Motor neuron (in vitro differentiated cells): ENCODE results near the gene SAP30. TPM values are rescaled to one million over a fixed set of nuclear protein-coding genes. Genes with fewer than 3 reads are reported as not detected.
A peak's percentile ranks its signal among the peaks of the same experiment; 100 is the strongest.

ENCODE experiments used
- ATAC-seq, 8 experiments: fragments of 200-7000 bp; cut with Tn5 transposase; replicated peaks in 6 of 8; 2 replicates each; pipeline ENCODE4 v1.8.0; 2021; ENCODE audit warnings: mild to moderate bottlenecking in 8 of 8, moderate library complexity in 8 of 8
- H3K27ac ChIP-seq, 2 donors: fragments of 250-450 bp; sonication (Bioruptor Pico); 2 replicates each; pipeline ENCODE4 v1.9.0; 2021; ENCODE audit warnings: antibody characterized with exemption in 2 of 2, mild to moderate bottlenecking in 2 of 2, moderate library complexity in 1 of 2
- H3K4me1 ChIP-seq, 2 donors: fragments of 250-450 bp; sonication (Bioruptor Pico); replicated peaks in 1 of 2; 2 replicates each; pipeline ENCODE4 v1.6.1; 2021; ENCODE audit warnings: antibody characterized with exemption in 2 of 2, mild to moderate bottlenecking in 2 of 2, moderate library complexity in 1 of 2
- H3K4me3 ChIP-seq, 5 donors: fragments of 250-450 bp; sonication (Bioruptor Pico); 2 replicates each; pipeline ENCODE4 v1.9.0; 2021; ENCODE audit warnings: antibody characterized with exemption in 5 of 5, mild to moderate bottlenecking in 5 of 5, moderate library complexity in 4 of 5
- WGBS, 10 experiments: fragments of 450-650 bp; shearing (Covaris generic); methylation state at CpG; one replicate each; pipeline ENCODE4 v1.0.0; 2022; 5-methylcytosine and 5-hydroxymethylcytosine counted together
- in situ Hi-C, 9 experiments: fragments of 400-800 bp; cut with MboI; loops; one replicate each; pipeline ENCODE4 v1.15.0; 2021; ENCODE audit warnings: low sequenced_read_pairs in 9 of 9, low pct_unique_long_range_greater_than_20kb in 2 of 9; ENCODE audit not compliant: unreplicated experiment in 9 of 9
- total RNA-seq, 8 experiments: library from RNA; unstranded; fragments of 300-600 nt; gene quantifications; 2 replicates each; pipeline versions ENCODE4 v1.2.3 to v1.2.4, GENCODE V29; 2022

SAP30 gene
- total RNA-seq, 8 experiments from 2014 or later: 6.5 to 34.9 (median 18.4) TPM

- no peak overlapping the region for H3K4me3 ChIP-seq
- in situ Hi-C loops: no loop called here
Observed at GRCh38 chr4:173374588-173374987, 3.8 kb downstream of the SAP30 start.

GRCh38 chr4:173379929-173380328, 9.2 kb downstream of the SAP30 start:
- H3K4me1 ChIP-seq: no peaks in the 10 kb centered on the region
- in situ Hi-C loops: no loop called here
- no peak overlapping the region for H3K27ac ChIP-seq
- WGBS, 10 experiments: 81 to 100% (median 95%) methylated on average over 1 to 3 of the region's 3 CpGs
- H3K4me3 ChIP-seq: no peak overlapping the region
- ATAC-seq: no peak

More at GRCh38 chr4:173374588-173374987, 3.8 kb downstream of the SAP30 start:
- WGBS, 10 experiments: 80 to 100% (median 96%) methylated on average over 1 to 2 of the region's 2 CpGs; no CpG with 5 or more reads in 2 of the 10 experiments
- peaks cover 0 to 5% of the 10 kb centered on the region in 2 donors for H3K4me1 ChIP-seq
- ATAC-seq: no peak
- no peak overlapping the region for H3K27ac ChIP-seq

DNA sequence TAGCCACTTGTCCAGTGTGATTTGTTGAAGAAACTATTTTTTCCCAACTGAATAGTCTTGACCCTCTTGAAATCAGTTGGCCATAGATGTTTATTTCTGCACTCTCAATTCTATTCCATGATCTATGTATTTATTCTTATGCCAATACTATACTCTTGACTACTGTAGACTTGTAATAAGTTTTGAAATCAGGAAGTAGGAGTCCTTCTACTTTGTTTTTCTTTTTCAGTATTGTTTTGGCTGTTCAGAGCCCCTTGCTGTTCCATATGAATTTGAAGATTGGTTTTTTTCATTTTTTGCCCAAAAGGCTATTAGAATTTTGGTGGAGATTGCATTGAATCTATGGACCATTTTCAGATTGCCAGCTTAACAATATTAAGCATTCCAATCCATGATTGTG, 10.2 kb downstream of the SAP30 start:
- no peaks in the 10 kb centered on the region for H3K4me1 ChIP-seq
- H3K4me3 ChIP-seq: no peak overlapping the region
- in situ Hi-C loops: no loop called here
- ATAC-seq: no peak
- H3K27ac ChIP-seq: no peak overlapping the region

GRCh38 chr4:173381610-173382009, 10.9 kb downstream of the SAP30 start:
- Histone ChIP-seq H3K27ac (no peak overlapping the region), H3K4me3 (no peak overlapping the region), H3K4me1 (no peaks in the 10 kb centered on the region)
- ATAC-seq: no peak
- WGBS, 10 experiments: 0 to 50% (median 20%) methylated on average over 1 of the region's 1 CpG
- in situ Hi-C loops: no loop called here

- 85 to 100% (median 99%) methylated on average over 2 to 4 of the region's 4 CpGs for WGBS, 10 experiments
- no peak for ATAC-seq
- in situ Hi-C loops: no loop called here
Observed at GRCh38 chr4:173382349-173382748, 11.6 kb downstream of the SAP30 start.

GRCh38 chr4:173386751-173387150, 16.0 kb downstream of the SAP30 start:
- H3K4me3 ChIP-seq: no peak overlapping the region
- H3K27ac ChIP-seq: no peak overlapping the region
- no peaks in the 10 kb centered on the region for H3K4me1 ChIP-seq
- in situ Hi-C loops: no loop called here
- ATAC-seq: no peak

More at GRCh38 chr4:173382349-173382748, 11.6 kb downstream of the SAP30 start:
- Histone ChIP-seq H3K4me1 (no peaks in the 10 kb centered on the region), H3K4me3 (no peak overlapping the region), H3K27ac (no peak overlapping the region)

DNA sequence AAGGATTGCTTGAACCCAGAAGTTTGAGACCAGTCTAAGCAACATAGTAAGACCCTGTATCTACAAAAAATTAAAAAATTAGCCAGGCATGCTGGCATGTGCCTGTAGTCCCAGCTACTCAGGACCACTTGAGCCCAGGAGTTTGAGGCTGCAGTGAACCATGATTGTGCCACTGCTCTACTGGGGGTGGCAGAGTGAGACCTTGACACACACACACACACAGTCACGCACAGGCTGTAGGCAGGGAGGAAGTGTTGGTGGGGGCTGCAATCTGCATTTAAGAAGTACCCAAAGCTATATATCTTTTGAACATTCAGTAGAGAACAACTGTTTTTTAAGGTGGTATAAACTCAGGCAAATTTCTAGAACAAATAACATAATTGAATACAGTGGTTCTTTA, 20.9 kb downstream of the SAP30 start:
- Histone ChIP-seq H3K4me3 (no peak overlapping the region), H3K4me1 (no peaks in the 10 kb centered on the region), H3K27ac (no peak overlapping the region)
- in situ Hi-C loops: no loop called here
- WGBS, 10 experiments: 80 to 100% (median 100%) methylated on average over 1 of the region's 1 CpG; no CpG with 5 or more reads in 6 of the 10 experiments
- ATAC-seq: no peak

- peak overlapping the region in 3 of 5 donors; percentile 24 to 50 (median 27) for H3K4me3 ChIP-seq
- in situ Hi-C loops: no loop called here
- peak in 4 of 8 experiments; percentile 19 to 43 (median 39) for ATAC-seq
- H3K27ac ChIP-seq: no peak overlapping the region
- peaks cover 6 to 20% of the 10 kb centered on the region in 2 donors for H3K4me1 ChIP-seq
- WGBS, 10 experiments: 0 to 90% (median 56%) methylated on average over 1 of the region's 1 CpG; no CpG with 5 or more reads in 4 of the 10 experiments
Observed at GRCh38 chr4:173397604-173398003, 26.9 kb downstream of the SAP30 start.

- H3K27ac ChIP-seq: no peak overlapping the region
- ATAC-seq: peak in 5 of 8 experiments; percentile 36 to 63 (median 46)
- H3K4me1 ChIP-seq: peaks cover 6 to 20% of the 10 kb centered on the region in 2 donors
- in situ Hi-C loops: no loop called here
- peak overlapping the region in 4 of 5 donors; percentile 12 to 50 (median 26) for H3K4me3 ChIP-seq
Observed at GRCh38 chr4:173398220-173398619, 27.5 kb downstream of the SAP30 start.

GRCh38 chr4:173398779-173399415, 28.1 kb downstream of the SAP30 start, which contains the start of gene SCRG1:
Gene SCRG1 (minus strand): TSS chr4:173399116. CDS start chr4:173391414, 7,702 bp downstream.
- H3K27ac ChIP-seq: no peak within 1 kb of the TSS
- 0 to 50% (median 24%) methylated on average over 2 to 4 of the region's 4 CpGs; no CpG with 5 or more reads in 2 of the 10 experiments for WGBS, 10 experiments
- peak within 1 kb of the TSS in 4 of 5 donors; percentile 12 to 50 (median 26) for H3K4me3 ChIP-seq
- in situ Hi-C loops: no loop called here
- ATAC-seq: peak in 5 of 8 experiments; percentile 86 to 95 (median 91)
- peaks cover 6 to 20% of the 10 kb centered on the region in 2 donors for H3K4me1 ChIP-seq

GRCh38 chr4:173401063-173401462, 30.3 kb downstream of the SAP30 start:
- ATAC-seq: peak in 3 of 8 experiments; percentile 47 to 83 (median 54)
- peaks cover 6 to 20% of the 10 kb centered on the region in 2 donors for H3K4me1 ChIP-seq

GRCh38 chr4:173403051-173403450, 32.3 kb downstream of the SAP30 start:
- peaks cover 6 to 12% of the 10 kb centered on the region in 2 donors for H3K4me1 ChIP-seq
- H3K27ac ChIP-seq: no peak overlapping the region
- WGBS, 10 experiments: 63 to 92% (median 82%) methylated on average over 1 to 2 of the region's 2 CpGs; no CpG with 5 or more reads in 4 of the 10 experiments
- in situ Hi-C loops: loop anchor here in 6 of 9 experiments (25.0 kb wide), 2 partner anchors 91 to 391 kb away; no protein-coding TSS in a partner anchor
- ATAC-seq: no peak
- no peak overlapping the region for H3K4me3 ChIP-seq

More at GRCh38 chr4:173401063-173401462, 30.3 kb downstream of the SAP30 start:
- 25 to 100% (median 88%) methylated on average over 1 to 4 of the region's 4 CpGs; no CpG with 5 or more reads in 1 of the 10 experiments for WGBS, 10 experiments
- H3K4me3 ChIP-seq: no peak overlapping the region
- in situ Hi-C loops: loop anchor here in 6 of 9 experiments (25.0 kb wide), 2 partner anchors 89 to 389 kb away; no protein-coding TSS in a partner anchor
- H3K27ac ChIP-seq: no peak overlapping the region

DNA sequence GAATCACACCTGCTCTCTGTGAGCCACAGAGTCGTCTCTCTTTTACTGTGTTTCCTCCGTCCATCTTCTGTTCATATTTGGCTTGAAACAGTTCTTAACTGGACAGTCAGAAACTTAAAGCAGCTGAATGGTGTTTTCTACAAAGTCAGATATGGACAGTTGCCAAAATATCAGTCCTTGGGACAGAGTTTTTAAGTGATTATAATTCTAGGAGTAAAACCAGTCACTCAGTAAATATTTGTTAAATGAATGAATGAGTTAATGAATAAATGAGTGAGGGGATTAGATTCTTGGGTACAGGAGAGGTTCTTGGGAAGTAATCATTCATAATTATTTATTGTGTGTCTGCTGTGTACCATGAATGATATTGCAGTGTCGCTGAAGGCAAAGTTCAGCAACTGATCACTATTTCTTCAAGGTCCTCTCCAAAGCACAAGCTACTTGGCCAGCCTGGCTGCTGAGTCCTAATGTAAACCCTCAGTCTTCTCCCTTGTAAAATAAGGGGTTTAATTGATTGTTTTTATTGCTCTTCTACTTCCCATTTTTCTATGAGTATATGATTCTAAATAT, 33.6 kb downstream of the SAP30 start:
- no peak overlapping the region for H3K27ac ChIP-seq
- WGBS, 10 experiments: 0 to 100% (median 95%) methylated on average over 1 to 3 of the region's 3 CpGs; no CpG with 5 or more reads in 1 of the 10 experiments
- no peak overlapping the region for H3K4me3 ChIP-seq
- in situ Hi-C loops: loop anchor here in 6 of 9 experiments (25.0 kb wide), 2 partner anchors 92 to 392 kb away; no protein-coding TSS in a partner anchor
- no peak for ATAC-seq
- H3K4me1 ChIP-seq: peaks cover 0 to under 1% of the 10 kb centered on the region in 2 donors
